IMR-90 (cell line): ENCODE data around the gene SETX. TPM values are rescaled to one million over a fixed set of nuclear protein-coding genes. Genes with fewer than 3 reads are reported as not detected.

ENCODE experiments used
- ATAC-seq: fragments of 200-7000 bp; cut with Tn5 transposase; 2 replicates; pipeline ENCODE4 v1.9.1; 2020; ENCODE audit warnings: low read depth, mild to moderate bottlenecking, moderate library complexity
- BruUV-seq: library from RNA; stranded (reverse); fragments of 400-500 nt; replicated peaks from 2 replicates; lab custom pipeline; 2021; lab: Mats Ljungman, UMichigan
- CTCF ChIA-PET: fragments of 300-600 bp; formaldehyde crosslinking; extraction: SDS; loops from one replicate; lab custom pipeline; 2021; ENCODE audit warnings: antibody characterized with exemption; lab: Yijun Ruan, JAX
- POLR2A ChIA-PET: fragments of 300-600 bp; sonication (Branson Sonifier 250); formaldehyde crosslinking; loops from one replicate; lab custom pipeline; 2022; ENCODE audit warnings: antibody characterized with exemption; ENCODE audit not compliant: unreplicated experiment; lab: Charles Lee
- DNase-seq: peaks from one replicate; pipeline ENCODE4 v3.0.0; 2013
- H2AFZ ChIP-seq: replicated peaks from 2 replicates; pipeline ENCODE3; 2013; ENCODE audit warnings: low read length, mild to moderate bottlenecking; ENCODE audit not compliant: poor library complexity
- H2AK5ac ChIP-seq: 2 replicates; pipeline ENCODE4 v1.6.1; 2013; ENCODE audit warnings: low read depth, low read length, inconsistent platforms
- H2AK9ac ChIP-seq: replicated peaks from 2 replicates; pipeline ENCODE3; 2013; ENCODE audit warnings: mild to moderate bottlenecking, low read depth, low read length, moderate library complexity; ENCODE audit not compliant: poor library complexity
- H2BK120ac ChIP-seq: 2 replicates; pipeline ENCODE4 v1.6.1; 2013; ENCODE audit warnings: low read depth, low read length, inconsistent platforms
- H2BK15ac ChIP-seq: 3 replicates; pipeline ENCODE4 v1.6.1; 2013; ENCODE audit warnings: low read depth, low read length, inconsistent platforms
- H2BK20ac ChIP-seq: 2 replicates; pipeline ENCODE4 v1.6.1; 2013; ENCODE audit warnings: low read depth, mild to moderate bottlenecking, inconsistent platforms, low read length, moderate library complexity
- H2BK5ac ChIP-seq: 2 replicates; pipeline ENCODE4 v1.6.1; 2013; ENCODE audit warnings: mild to moderate bottlenecking, low read depth, low read length, inconsistent platforms; ENCODE audit not compliant: poor library complexity, severe bottlenecking
- H3K14ac ChIP-seq: replicated peaks from 2 replicates; pipeline ENCODE4 v1.6.1; 2013; ENCODE audit warnings: low read depth, low read length, inconsistent platforms
- H3K18ac ChIP-seq: 2 replicates; pipeline ENCODE4 v1.6.1; 2013; ENCODE audit warnings: low read depth, low read length, control low read depth
- H3K23ac ChIP-seq: 2 replicates; pipeline ENCODE4 v1.6.1; 2013; ENCODE audit warnings: low read depth, low read length, inconsistent platforms
- H3K27ac ChIP-seq: 2 replicates; pipeline ENCODE4 v1.5.1; 2013; ENCODE audit warnings: mild to moderate bottlenecking, control low read depth, low read length; ENCODE audit not compliant: insufficient read depth
- H3K27me3 ChIP-seq: 2 replicates; pipeline ENCODE4 v1.6.1; 2013; ENCODE audit warnings: low read length; ENCODE audit not compliant: control insufficient read depth, insufficient read depth
- H3K36me3 ChIP-seq: 2 replicates; pipeline ENCODE4 v1.6.1; 2013; ENCODE audit warnings: low read length, mixed read lengths; ENCODE audit not compliant: control insufficient read depth, insufficient read depth
- H3K4ac ChIP-seq: 2 replicates; pipeline ENCODE4 v1.6.1; 2013; ENCODE audit warnings: low read depth, low read length, inconsistent platforms
- H3K4me1 ChIP-seq: 2 replicates; pipeline ENCODE4 v1.6.1; 2013; ENCODE audit warnings: low read length, mixed read lengths; ENCODE audit not compliant: control insufficient read depth, insufficient read depth
- H3K4me2 ChIP-seq: 2 replicates; pipeline ENCODE4 v1.6.1; 2013; ENCODE audit warnings: low read depth, mild to moderate bottlenecking, control low read depth, low read length, moderate library complexity
- H3K4me3 ChIP-seq: 2 replicates; pipeline ENCODE4 v1.5.1; 2013; ENCODE audit warnings: low read depth, mild to moderate bottlenecking, control low read depth, low read length, moderate library complexity; ENCODE audit not compliant: insufficient read depth
- H3K56ac ChIP-seq: 2 replicates; pipeline ENCODE4 v1.6.1; 2013; ENCODE audit warnings: low read length, inconsistent platforms; ENCODE audit not compliant: insufficient read depth; ENCODE audit errors: extremely low read depth
- H3K79me1 ChIP-seq, 2 experiments: 2 replicates each; pipeline ENCODE4 v1.6.1; 2013; ENCODE audit warnings: low read length in 2 of 2, inconsistent platforms in 1 of 2, low read depth in 1 of 2
- H3K9ac ChIP-seq: 2 replicates; pipeline ENCODE4 v1.6.1; 2013; ENCODE audit warnings: low read depth, low read length, control low read depth
- H3K9me1 ChIP-seq: 2 replicates; pipeline ENCODE4 v1.6.1; 2013; ENCODE audit warnings: low read length, inconsistent platforms; ENCODE audit not compliant: insufficient read depth
- H3K9me3 ChIP-seq: 2 replicates; pipeline ENCODE4 v1.6.1; 2013; ENCODE audit warnings: low read length; ENCODE audit not compliant: control insufficient read depth, insufficient read depth
- H4K20me1 ChIP-seq: 2 replicates; pipeline ENCODE4 v1.6.1; 2013; ENCODE audit warnings: low read length, inconsistent platforms; ENCODE audit not compliant: insufficient read depth
- H4K5ac ChIP-seq: 2 replicates; pipeline ENCODE4 v1.6.1; 2013; ENCODE audit warnings: mild to moderate bottlenecking, low read depth, low read length, control low read depth
- H4K8ac ChIP-seq, 2 experiments: 2 replicates each; pipeline ENCODE4 v1.6.1; 2013; ENCODE audit warnings: low read depth in 2 of 2, low read length in 2 of 2, control low read depth in 1 of 2, inconsistent platforms in 1 of 2
- H4K91ac ChIP-seq: 2 replicates; pipeline ENCODE4 v1.6.1; 2013; ENCODE audit warnings: low read depth, low read length, inconsistent platforms; ENCODE audit not compliant: insufficient read depth
- FOS ChIP-seq: fragments of 150-350 bp; IDR thresholded peaks from 2 replicates; pipeline ENCODE4 v1.6.1; 2016; ENCODE audit warnings: low read depth, low read length
- WGBS, 2 experiments: methylation state at CpG; one replicate each; pipeline versions ENCODE4 v1.1.5 to v1.1.7; 2013; ENCODE audit warnings: missing lambda C conversion rate in 2 of 2; ENCODE audit not compliant: insufficient read length in 1 of 2; ENCODE audit errors: extremely low coverage in 2 of 2; 5-methylcytosine and 5-hydroxymethylcytosine counted together
- dilution Hi-C: fragments of 300-500 bp; cut with HindIII; formaldehyde crosslinking; loops from one replicate; pipeline ENCODE4 v1.14.3; 2018; ENCODE audit warnings: low sequenced_read_pairs; ENCODE audit not compliant: unreplicated experiment
- in situ Hi-C: fragments of 300-500 bp; cut with MboI; formaldehyde crosslinking; loops from 3 replicates; pipeline ENCODE4 v1.14.3; 2019; ENCODE audit warnings: low sequenced_read_pairs, inconsistent platforms, mixed read lengths
- intact Hi-C: fragments of 100-400 bp; cut with micrococcal nuclease; formaldehyde crosslinking; loops from 2 replicates; pipeline ENCODE4 v1.10.0; 2022
- polyA plus RNA-seq, 3 experiments: library from polyadenylated mRNA; depleted of rRNA; stranded (reverse); fragments of >200 nt; gene quantifications; 2 replicates each; pipeline ENCODE4 v1.2.3, GENCODE V29; 2012; ENCODE audit warnings: low replicate concordance in 1 of 3
- total RNA-seq: library from RNA; depleted of rRNA; stranded (reverse); fragments of >200 nt; gene quantifications from 2 replicates; pipeline ENCODE4 v1.2.3, GENCODE V29; 2012
- TF ChIP-seq, protein P1 (sequence below): fragments of 150-350 bp; IDR thresholded peaks from 2 replicates; pipeline ENCODE4 v1.6.1; 2017; ENCODE audit warnings: mild to moderate bottlenecking, antibody characterized with exemption, low read length, low read depth

Gene SETX
- total and polyA plus RNA-seq, 2 of the 4 experiments (the other 2 are of a cell fraction) = 13.1 to 55.0 TPM

DNA sequence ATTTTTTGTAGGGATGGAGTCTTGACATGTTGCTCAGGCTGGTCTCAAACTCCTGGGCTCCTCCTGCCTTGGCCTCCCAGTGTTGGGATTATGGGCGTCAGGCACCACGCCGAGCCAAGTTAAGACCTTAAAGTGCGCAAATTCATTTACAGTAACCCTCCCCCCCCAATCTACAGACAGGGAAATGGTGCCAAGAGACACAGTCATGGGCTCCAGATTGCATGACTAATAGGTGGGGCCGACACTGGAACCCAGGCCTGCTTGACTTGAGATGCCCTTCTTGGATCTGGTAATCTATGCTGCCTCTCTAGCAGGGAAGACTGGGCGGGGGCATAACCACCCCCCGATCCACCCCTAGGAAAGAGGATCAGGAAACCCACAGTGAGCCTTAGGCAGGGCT is 32.3 kb upstream of the SETX start:
- Histone ChIP-seq H4K8ac (no peak overlapping the region), H3K36me3 (peaks cover 48% of the 10 kb centered on the region)
- dilution Hi-C loops = no loop called here

More for the DNA sequence above, 32.3 kb upstream of the SETX start:
- in situ Hi-C loops = no loop called here
- no peaks in the 10 kb centered on the region for H3K27me3 ChIP-seq
- no peak overlapping the region for H3K56ac ChIP-seq
- no peak overlapping the region for H2AFZ ChIP-seq
- no peak overlapping the region for H2BK15ac ChIP-seq
- no peak overlapping the region for H2AK5ac ChIP-seq
- ATAC-seq (no peak), DNase-seq (no peak)
- H3K9me1 ChIP-seq = no peaks in the 10 kb centered on the region
- no peak overlapping the region for H3K23ac ChIP-seq
- no peak overlapping the region for H3K9ac ChIP-seq
- no peaks in the 10 kb centered on the region for H3K4me1 ChIP-seq
- TF ChIP-seq FOS = no peak
- TF ChIP-seq, protein P1, sequence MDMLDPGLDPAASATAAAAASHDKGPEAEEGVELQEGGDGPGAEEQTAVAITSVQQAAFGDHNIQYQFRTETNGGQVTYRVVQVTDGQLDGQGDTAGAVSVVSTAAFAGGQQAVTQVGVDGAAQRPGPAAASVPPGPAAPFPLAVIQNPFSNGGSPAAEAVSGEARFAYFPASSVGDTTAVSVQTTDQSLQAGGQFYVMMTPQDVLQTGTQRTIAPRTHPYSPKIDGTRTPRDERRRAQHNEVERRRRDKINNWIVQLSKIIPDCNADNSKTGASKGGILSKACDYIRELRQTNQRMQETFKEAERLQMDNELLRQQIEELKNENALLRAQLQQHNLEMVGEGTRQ = no peak
- H2BK20ac ChIP-seq = no peak overlapping the region
- no peak overlapping the region for H3K4me3 ChIP-seq
- CTCF ChIA-PET = no interaction called here
- H4K20me1 ChIP-seq = no peaks in the 10 kb centered on the region; the same call in 1 of the 2 replicates
- no peak overlapping the region for H3K4ac ChIP-seq
- no peak overlapping the region for H3K14ac ChIP-seq
- H2BK5ac ChIP-seq = no peak overlapping the region
- H2AK9ac ChIP-seq = no peak overlapping the region
- POLR2A ChIA-PET = no interaction called here
- no CpG with 5 or more reads among the region's 7 CpGs for WGBS, 2 experiments
- no peaks in the 10 kb centered on the region for H3K9me3 ChIP-seq
- no peak overlapping the region for H3K27ac ChIP-seq
- peaks cover 0 to 2% of the 10 kb centered on the region in 2 experiments; a peak in 2 of 4 replicates for H3K79me1 ChIP-seq
- no peak overlapping the region for H4K91ac ChIP-seq
- no peak overlapping the region for H2BK120ac ChIP-seq
- no peak overlapping the region for H3K18ac ChIP-seq
- BruUV-seq = no TSS peak
- intact Hi-C loops = no loop called here
- no peak overlapping the region for H3K4me2 ChIP-seq
- H4K5ac ChIP-seq = no peak overlapping the region
